ENCODE results near the gene HERC4. TPM values are rescaled to one million over a fixed set of nuclear protein-coding genes. Genes with fewer than 3 reads are reported as not detected.

Gene HERC4
- total and polyA plus RNA-seq, 2 donors (not counting 3 experiments of a cell fraction or from before 2014, with no cell fraction given): 10.6 to 73.7 TPM

DNA sequence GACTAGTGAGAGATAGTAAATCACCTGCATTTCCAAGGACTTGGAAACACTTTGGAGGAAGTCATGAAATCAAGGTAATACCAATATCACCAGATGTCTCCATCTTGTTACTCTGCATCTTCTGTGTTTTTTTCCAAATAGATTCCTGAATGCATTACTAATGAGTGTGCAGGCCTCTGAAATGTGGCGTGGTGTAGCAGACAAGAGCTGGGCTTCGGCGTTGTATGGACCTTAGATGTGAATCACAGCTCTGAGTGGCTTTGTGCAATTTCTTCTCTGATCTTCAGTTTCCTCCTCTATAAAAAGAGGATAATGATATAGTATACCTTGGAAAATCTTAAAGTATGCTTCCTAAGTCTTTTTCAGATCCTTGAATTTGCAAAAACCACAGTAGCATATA lies 24.7 kb upstream of the HERC4 start:
- no peaks in the 10 kb centered on the region for H3K9me1 ChIP-seq (replicated peaks; ENCODE audit: control insufficient read depth, extremely low read depth, insufficient read depth, low read length)
- H4K20me1 ChIP-seq (replicated peaks; ENCODE audit: control insufficient read depth, extremely low read depth, insufficient read depth, low read length): no peaks in the 10 kb centered on the region
- no peak overlapping the region for H3K4me3 ChIP-seq (replicated peaks in 1 of 3; ENCODE audit: insufficient read depth in 1 of 3, low read depth in 1 of 3, low read length in 3 of 3)
- H3K9me3 ChIP-seq (replicated peaks; ENCODE audit: control insufficient read depth, insufficient read depth, low read length): no peaks in the 10 kb centered on the region
- no peaks in the 10 kb centered on the region for H3K27me3 ChIP-seq (ENCODE audit: control insufficient read depth in 2 of 2, insufficient read depth in 2 of 2, low read length in 2 of 2)
- FAIRE-seq (no peak), DNase-seq (ENCODE audit: low read depth, low spot score) (no peak)
- no peak overlapping the region for H3K27ac ChIP-seq (ENCODE audit: insufficient read depth, low read depth, low read length)
- no peaks in the 10 kb centered on the region for H3K36me3 ChIP-seq (ENCODE audit: control insufficient read depth in 2 of 2, extremely low read depth in 1 of 2, insufficient read depth in 2 of 2, low read length in 2 of 2)
- TF ChIP-seq POLR2A (IDR thresholded peaks at IDR 0.05; ENCODE audit: low read depth, low read length) (no peak), JUN (IDR thresholded peaks at IDR 0.05; ENCODE audit: borderline replicate concordance, insufficient read depth, insufficient read length, low read depth) (no peak), FOS (IDR thresholded peaks at IDR 0.05; ENCODE audit: borderline replicate concordance, insufficient read depth, low read length) (no peak), EZH2 (IDR thresholded peaks at IDR 0.05; ENCODE audit: borderline replicate concordance, low read depth, low read length, severe bottlenecking) (no peak), POLR2AphosphoS5 (IDR thresholded peaks at IDR 0.05; ENCODE audit: insufficient read depth, low read depth, low read length) (no peak)
- TF ChIP-seq, protein P1, sequence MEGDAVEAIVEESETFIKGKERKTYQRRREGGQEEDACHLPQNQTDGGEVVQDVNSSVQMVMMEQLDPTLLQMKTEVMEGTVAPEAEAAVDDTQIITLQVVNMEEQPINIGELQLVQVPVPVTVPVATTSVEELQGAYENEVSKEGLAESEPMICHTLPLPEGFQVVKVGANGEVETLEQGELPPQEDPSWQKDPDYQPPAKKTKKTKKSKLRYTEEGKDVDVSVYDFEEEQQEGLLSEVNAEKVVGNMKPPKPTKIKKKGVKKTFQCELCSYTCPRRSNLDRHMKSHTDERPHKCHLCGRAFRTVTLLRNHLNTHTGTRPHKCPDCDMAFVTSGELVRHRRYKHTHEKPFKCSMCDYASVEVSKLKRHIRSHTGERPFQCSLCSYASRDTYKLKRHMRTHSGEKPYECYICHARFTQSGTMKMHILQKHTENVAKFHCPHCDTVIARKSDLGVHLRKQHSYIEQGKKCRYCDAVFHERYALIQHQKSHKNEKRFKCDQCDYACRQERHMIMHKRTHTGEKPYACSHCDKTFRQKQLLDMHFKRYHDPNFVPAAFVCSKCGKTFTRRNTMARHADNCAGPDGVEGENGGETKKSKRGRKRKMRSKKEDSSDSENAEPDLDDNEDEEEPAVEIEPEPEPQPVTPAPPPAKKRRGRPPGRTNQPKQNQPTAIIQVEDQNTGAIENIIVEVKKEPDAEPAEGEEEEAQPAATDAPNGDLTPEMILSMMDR (IDR thresholded peaks at IDR 0.05; ENCODE audit: extremely low read depth in 1 of 2, insufficient read depth in 1 of 2, low read depth in 1 of 2, low read length in 2 of 2): no peak
- H2AFZ ChIP-seq (ENCODE audit: low read depth, low read length): no peak overlapping the region
- BruUV-seq (replicated peaks): no TSS peak
- H3K4me1 ChIP-seq (ENCODE audit: control insufficient read depth, extremely low read depth, insufficient read depth, low read length): peaks cover 19% of the 10 kb centered on the region
- no peak overlapping the region for H3K9ac ChIP-seq (replicated peaks; ENCODE audit: extremely low read depth, insufficient read depth, low read length)
- H3K4me2 ChIP-seq (ENCODE audit: insufficient read depth, low read length): no peak overlapping the region
- intact Hi-C loops (cut with micrococcal nuclease): no loop called here
- no peaks in the 10 kb centered on the region for H3K79me2 ChIP-seq (ENCODE audit: control insufficient read depth, insufficient read depth, low read length)
- POLR2A ChIA-PET: no interaction called here
- CTCF ChIA-PET: interaction anchor here (1.0 to 1.1 kb wide), 2 partner anchors 34 to 311 kb away, joined by 3 to 4 read pairs; no protein-coding TSS in a partner anchor
- dilution Hi-C loops (cut with MboI; ENCODE audit: extremely low pct_ligation_motif_present, low sequenced_read_pairs): no loop called here

All from endothelial cell of umbilical vein (primary cell).